Ovary (tissue), 9 donors: Measurements from ENCODE around the gene UNC13B. TPM values are rescaled to one million over a fixed set of nuclear protein-coding genes. Genes with fewer than 3 reads are reported as not detected.

Experiments
- DNase-seq, 5 donors: peaks; one replicate each; pipeline ENCODE4 v3.0.0-alpha.2; 2019 to 2020
- H3K27ac ChIP-seq, 2 donors: fragments of 200-600 bp; one replicate each; pipeline versions ENCODE4 v1.5.1 to v1.8.0; 2019 to 2022
- H3K27me3 ChIP-seq: fragments of 200-600 bp; one replicate; pipeline ENCODE4 v1.8.0; 2022
- H3K36me3 ChIP-seq: fragments of 200-600 bp; sonication (generic); one replicate; pipeline ENCODE4 v1.5.1; 2019
- H3K4me1 ChIP-seq: one replicate; pipeline ENCODE4 v1.8.1; 2013; ENCODE audit warnings: mild to moderate bottlenecking, moderate library complexity; ENCODE audit not compliant: insufficient read depth
- H3K4me3 ChIP-seq: fragments of 200-600 bp; sonication (generic); one replicate; pipeline ENCODE4 v1.5.1; 2017
- H3K9me3 ChIP-seq, 2 donors: fragments of 200-600 bp in 1 of 2; sonication (generic) in 1 of 2; one replicate each; pipeline versions ENCODE4 v1.5.1 to v1.8.1; 2013 to 2019; ENCODE audit warnings: mild to moderate bottlenecking in 1 of 2, moderate library complexity in 1 of 2
- EP300 ChIP-seq: sonication (generic); formaldehyde crosslinking; IDR thresholded peaks from one replicate; pipeline ENCODE4 v1.6.1; 2017; ENCODE audit warnings: antibody characterized with exemption
- POLR2A ChIP-seq: fragments of 450-650 bp; IDR thresholded peaks from one replicate; pipeline ENCODE4 v1.6.1; 2017; ENCODE audit warnings: antibody characterized with exemption, mild to moderate bottlenecking, moderate library complexity
- WGBS, 3 donors: extraction: QIAGEN DNeasy Blood & Tissue Kit in 1 of 3; methylation state at CpG; one replicate each; pipeline versions ENCODE4 v1.1.5 to v1.1.7; 2013 to 2017; 5-methylcytosine and 5-hydroxymethylcytosine counted together
- intact Hi-C, 4 donors: fragments of 100-400 bp; cut with DNase I; formaldehyde crosslinking; loops; one replicate each; pipeline versions ENCODE4 v1.11.0 to v1.15.1; 2022 to 2023
- polyA plus RNA-seq, 2 donors: library from polyadenylated mRNA; stranded (reverse); fragments of 200-250 nt in 1 of 2; fragments of 350-450 nt in 1 of 2; fragmentation: Illumina TruSeq in 1 of 2; extraction: RNeasy Lipid Tissue Mini Kit (QIAGEN cat#74804) in 1 of 2; gene quantifications; one replicate each; pipeline ENCODE4 v1.2.3, GENCODE V29; 2013 to 2014
- total RNA-seq, 7 donors: library from RNA; depleted of rRNA in 2 of 7; stranded (reverse); fragments of >200 nt in 2 of 7; fragmentation: NEBNext Ultra II Directional in 3 of 7; extraction: Animal tissue kit (Norgen Biotek cat#: 25700) in 3 of 7; gene quantifications; one replicate each; pipeline versions ENCODE4 v1.1.0 to v1.2.4, GENCODE V29; 2016 to 2023
- TF ChIP-seq, protein P1 (sequence below), 3 donors: fragments of 450-650 bp in 2 of 3; fragments of 200-600 bp in 1 of 3; IDR thresholded peaks; one replicate each; pipeline versions ENCODE4 v1.5.1 to v1.8.0; 2016 to 2022; ENCODE audit warnings: antibody characterized with exemption in 3 of 3, mild to moderate bottlenecking in 1 of 3
- donor health status: DM: no; HTN: no; CAD: no; lungs with moderate emphysema.
- donor health status: DM: no; HTN: no; CAD: no.
- donor health status: Bipolar disorder and iron deficiency.
- donor health status: DM: yes; HTN: yes; CAD: no.
- donor health status: DM: no; HTN: no; CAD: no.
- donor health status: DM: yes; HTN: yes; CAD: no.

The UNC13B gene
- total and polyA plus RNA-seq, 9 donors: 5.7 to 30.2 (median 16.6) TPM

DNA sequence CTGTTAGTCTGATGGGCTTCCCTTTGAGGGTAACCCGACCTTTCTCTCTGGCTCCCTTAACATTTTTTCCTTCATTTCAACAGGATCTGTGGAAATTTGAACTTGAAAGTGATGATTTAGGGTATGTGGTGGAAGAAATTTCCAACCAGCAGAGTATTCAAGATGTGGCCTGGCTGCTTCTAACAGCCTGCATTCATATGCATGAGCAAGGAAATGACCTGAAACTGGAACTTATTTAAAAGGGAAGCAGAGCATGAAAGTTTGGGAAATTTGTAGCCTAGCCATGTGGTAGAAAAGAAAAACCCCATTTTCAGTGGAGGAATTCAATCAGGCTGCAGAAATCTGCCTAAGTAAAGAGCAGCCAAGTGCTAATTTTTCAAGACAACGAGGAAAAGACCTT, 41.7 kb downstream of the UNC13B start:
- H3K9me3 ChIP-seq: peaks cover 7 to 8% of the 10 kb centered on the region in 2 donors
- no peak overlapping the region for H3K27ac ChIP-seq
- no peaks in the 10 kb centered on the region for H3K27me3 ChIP-seq
- H3K36me3 ChIP-seq: no peaks in the 10 kb centered on the region
- DNase-seq: no peak
- no peaks in the 10 kb centered on the region for H3K4me1 ChIP-seq
- 80 to 83% (median 81%) methylated on average over 2 of the region's 2 CpGs for WGBS, 3 donors
- no peak overlapping the region for H3K4me3 ChIP-seq
- TF ChIP-seq, protein P1, sequence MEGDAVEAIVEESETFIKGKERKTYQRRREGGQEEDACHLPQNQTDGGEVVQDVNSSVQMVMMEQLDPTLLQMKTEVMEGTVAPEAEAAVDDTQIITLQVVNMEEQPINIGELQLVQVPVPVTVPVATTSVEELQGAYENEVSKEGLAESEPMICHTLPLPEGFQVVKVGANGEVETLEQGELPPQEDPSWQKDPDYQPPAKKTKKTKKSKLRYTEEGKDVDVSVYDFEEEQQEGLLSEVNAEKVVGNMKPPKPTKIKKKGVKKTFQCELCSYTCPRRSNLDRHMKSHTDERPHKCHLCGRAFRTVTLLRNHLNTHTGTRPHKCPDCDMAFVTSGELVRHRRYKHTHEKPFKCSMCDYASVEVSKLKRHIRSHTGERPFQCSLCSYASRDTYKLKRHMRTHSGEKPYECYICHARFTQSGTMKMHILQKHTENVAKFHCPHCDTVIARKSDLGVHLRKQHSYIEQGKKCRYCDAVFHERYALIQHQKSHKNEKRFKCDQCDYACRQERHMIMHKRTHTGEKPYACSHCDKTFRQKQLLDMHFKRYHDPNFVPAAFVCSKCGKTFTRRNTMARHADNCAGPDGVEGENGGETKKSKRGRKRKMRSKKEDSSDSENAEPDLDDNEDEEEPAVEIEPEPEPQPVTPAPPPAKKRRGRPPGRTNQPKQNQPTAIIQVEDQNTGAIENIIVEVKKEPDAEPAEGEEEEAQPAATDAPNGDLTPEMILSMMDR (IDR thresholded peaks at IDR 0.05): no peak
- TF ChIP-seq EP300: no peak
- no peak for TF ChIP-seq POLR2A
- intact Hi-C loops: no loop called here

DNA sequence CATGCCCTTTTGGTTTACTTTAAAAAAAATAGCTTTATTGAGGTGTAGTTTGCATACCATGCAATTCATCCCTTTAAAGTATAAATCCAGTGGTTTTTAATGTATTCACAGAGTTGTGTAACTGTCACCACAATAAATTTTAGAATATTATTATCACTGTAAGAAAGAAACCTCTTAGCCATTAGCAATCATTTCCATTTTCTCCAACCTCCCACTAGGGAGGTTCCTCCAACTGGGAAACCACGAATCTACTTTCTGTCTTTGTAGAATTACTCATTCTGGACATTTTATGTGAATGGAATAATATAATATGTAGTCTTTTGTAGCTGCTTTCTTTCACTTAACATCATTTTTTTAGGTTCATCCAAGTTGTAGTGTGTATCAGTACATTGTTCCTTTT, 43.5 kb downstream of the UNC13B start:
- no peaks in the 10 kb centered on the region for H3K4me1 ChIP-seq
- no peaks in the 10 kb centered on the region for H3K36me3 ChIP-seq
- H3K9me3 ChIP-seq: peaks cover 7 to 8% of the 10 kb centered on the region in 2 donors
- no peaks in the 10 kb centered on the region for H3K27me3 ChIP-seq
- no peak overlapping the region for H3K27ac ChIP-seq
- H3K4me3 ChIP-seq: no peak overlapping the region
- intact Hi-C loops: no loop called here
- no peak for DNase-seq
- 59 to 90% (median 71%) methylated on average over 1 of the region's 1 CpG for WGBS, 3 donors
- TF ChIP-seq, protein P1 (IDR thresholded peaks at IDR 0.05): no peak

GRCh38 chr9:35211854-35212253, 50.0 kb downstream of the UNC13B start:
- Histone ChIP-seq H3K4me1 (no peaks in the 10 kb centered on the region), H3K9me3 (no peaks in the 10 kb centered on the region), H3K27ac (no peak overlapping the region), H3K4me3 (no peak overlapping the region), H3K36me3 (no peaks in the 10 kb centered on the region), H3K27me3 (no peaks in the 10 kb centered on the region)
- no peak for DNase-seq
- intact Hi-C loops: no loop called here
- no peak for TF ChIP-seq POLR2A
- TF ChIP-seq EP300: no peak
- TF ChIP-seq, protein P1 (IDR thresholded peaks at IDR 0.05): no peak
- WGBS, 3 donors: 84 to 88% (median 84%) methylated on average over 4 of the region's 4 CpGs

DNA sequence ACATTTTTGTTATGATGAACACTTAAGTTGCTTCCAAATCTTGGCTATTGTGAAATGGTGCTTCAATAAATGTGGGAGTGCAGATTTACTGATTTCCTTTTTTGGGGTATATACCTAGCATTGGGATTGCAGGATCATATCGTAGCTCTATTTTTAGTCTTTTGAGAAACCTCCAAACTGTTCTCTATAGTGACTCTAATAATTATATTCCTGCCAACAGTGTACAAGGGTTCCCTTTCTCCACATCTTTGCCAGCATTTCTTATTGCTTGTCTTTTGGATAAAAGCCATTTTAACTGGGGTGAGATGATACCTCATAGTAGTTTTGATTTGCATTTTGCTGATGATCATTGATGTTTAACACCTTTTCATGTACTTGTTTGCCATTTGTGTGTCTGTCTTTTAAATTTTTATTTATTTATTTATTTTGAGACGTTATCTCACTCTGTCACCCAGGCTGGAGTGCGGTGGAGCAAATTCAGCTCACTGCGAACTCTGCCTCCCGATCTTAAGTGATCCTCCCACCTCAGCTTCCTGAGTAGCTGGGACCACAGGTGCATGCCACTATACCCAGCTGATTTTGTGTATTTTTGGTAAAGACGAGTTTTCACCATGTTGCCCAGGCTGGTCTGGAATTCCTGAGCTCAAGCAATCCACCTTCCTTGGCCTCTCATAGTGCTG, 59.0 kb downstream of the UNC13B start:
- WGBS, 3 donors: 88 to 93% (median 90%) methylated on average over 6 of the region's 6 CpGs
- Histone ChIP-seq H3K27ac (no peak overlapping the region), H3K36me3 (no peaks in the 10 kb centered on the region), H3K4me1 (no peaks in the 10 kb centered on the region), H3K27me3 (no peaks in the 10 kb centered on the region), H3K4me3 (no peak overlapping the region), H3K9me3 (no peaks in the 10 kb centered on the region)
- TF ChIP-seq, protein P1 (IDR thresholded peaks at IDR 0.05): no peak
- DNase-seq: no peak
- intact Hi-C loops: no loop called here
